PFSK-1 (cell line): Measurements from ENCODE around the gene AFAP1L1.

Experiments
- POLR2AphosphoS5 ChIP-seq: IDR thresholded peaks from 2 replicates; pipeline ENCODE4 v1.6.1; 2012; ENCODE audit warnings: low read depth, mild to moderate bottlenecking, control low read depth, low read length, moderate library complexity
- SIN3A ChIP-seq: IDR thresholded peaks from 2 replicates; pipeline ENCODE4 v1.6.1; 2012; ENCODE audit warnings: mild to moderate bottlenecking, low read length, moderate library complexity, borderline replicate concordance; ENCODE audit not compliant: insufficient read depth
- TAF1 ChIP-seq: IDR thresholded peaks from 2 replicates; pipeline ENCODE4 v1.6.1; 2012; ENCODE audit warnings: low read length, control low read depth, borderline replicate concordance; ENCODE audit not compliant: insufficient read depth

DNA sequence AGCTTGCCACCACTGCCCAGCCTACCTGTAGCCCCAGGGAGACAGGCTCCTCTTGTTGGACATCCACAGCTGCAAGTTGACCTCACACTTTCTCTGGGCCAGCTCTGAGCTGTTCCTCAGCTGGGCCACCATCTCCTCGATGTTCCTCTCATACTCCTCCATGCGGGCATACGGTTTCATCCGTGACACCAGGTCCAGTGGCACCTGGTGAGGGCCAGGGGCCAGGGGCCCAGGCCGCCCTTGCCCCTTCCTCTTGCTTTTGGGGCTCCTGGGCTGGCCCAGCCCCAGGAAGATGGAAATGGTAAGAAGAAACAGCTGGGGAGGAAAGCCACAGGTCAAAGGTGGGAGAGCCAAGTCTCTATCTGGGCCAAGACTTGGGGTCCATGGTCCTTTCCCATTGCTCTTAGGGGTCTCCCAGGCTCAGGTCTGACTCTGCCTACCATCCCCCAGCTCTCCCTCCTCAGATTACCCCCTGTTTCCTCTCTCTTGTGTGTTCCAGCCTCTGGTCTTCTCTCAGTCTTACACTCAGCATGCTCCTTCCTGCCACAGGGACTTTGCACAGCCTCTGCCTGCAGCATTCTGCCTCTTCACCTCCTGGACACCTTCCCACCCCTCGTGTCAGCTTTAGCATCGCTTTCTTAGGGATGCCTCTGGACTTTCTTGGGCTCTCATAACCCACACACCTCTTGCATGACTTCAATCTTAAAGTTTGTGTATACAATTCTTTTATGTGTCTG is 105.2 kb downstream of the AFAP1L1 start:
- TF ChIP-seq TAF1, result no peak
- TF ChIP-seq POLR2AphosphoS5, result no peak
- TF ChIP-seq SIN3A, result no peak
